Brain microvascular endothelial cell (primary cell): ENCODE results near the gene FUOM.

ENCODE experiments used
- DNase-seq: peaks from one replicate; pipeline ENCODE4 v3.0.0-alpha.2; 2020
- H3K27ac ChIP-seq: fragments of 250-450 bp; sonication (Bioruptor Pico); 2 replicates; pipeline ENCODE4 v1.5.1; 2020; ENCODE audit warnings: mild to moderate bottlenecking, moderate library complexity
- H3K27me3 ChIP-seq: fragments of 250-450 bp; sonication (Bioruptor Pico); replicated peaks from 2 replicates; pipeline ENCODE4 v1.5.1; 2020; ENCODE audit warnings: mild to moderate bottlenecking
- H3K36me3 ChIP-seq: fragments of 250-450 bp; sonication (Bioruptor Pico); replicated peaks from 2 replicates; pipeline ENCODE4 v1.5.1; 2020; ENCODE audit warnings: mild to moderate bottlenecking
- H3K4me3 ChIP-seq: 2 replicates; pipeline ENCODE4 v1.5.1; 2011; ENCODE audit warnings: low read depth, mild to moderate bottlenecking, control low read depth, low read length, moderate library complexity
- in situ Hi-C: cut with HindIII; loops from 2 replicates; pipeline ENCODE4 v1.10.0; 2017; ENCODE audit warnings: low sequenced_read_pairs, low pct_ligation_motif_present
- TF ChIP-seq, protein P1 (sequence below): IDR thresholded peaks from 2 replicates; pipeline ENCODE4 v1.5.1; 2011; ENCODE audit warnings: low read depth, mild to moderate bottlenecking, moderate library complexity, low read length, control low read depth, inconsistent platforms; ENCODE audit errors: missing control alignments

The FUOM gene

GRCh38 chr10:133366130-133366478, 8.3 kb upstream of the FUOM start:
- TF ChIP-seq, protein P1, sequence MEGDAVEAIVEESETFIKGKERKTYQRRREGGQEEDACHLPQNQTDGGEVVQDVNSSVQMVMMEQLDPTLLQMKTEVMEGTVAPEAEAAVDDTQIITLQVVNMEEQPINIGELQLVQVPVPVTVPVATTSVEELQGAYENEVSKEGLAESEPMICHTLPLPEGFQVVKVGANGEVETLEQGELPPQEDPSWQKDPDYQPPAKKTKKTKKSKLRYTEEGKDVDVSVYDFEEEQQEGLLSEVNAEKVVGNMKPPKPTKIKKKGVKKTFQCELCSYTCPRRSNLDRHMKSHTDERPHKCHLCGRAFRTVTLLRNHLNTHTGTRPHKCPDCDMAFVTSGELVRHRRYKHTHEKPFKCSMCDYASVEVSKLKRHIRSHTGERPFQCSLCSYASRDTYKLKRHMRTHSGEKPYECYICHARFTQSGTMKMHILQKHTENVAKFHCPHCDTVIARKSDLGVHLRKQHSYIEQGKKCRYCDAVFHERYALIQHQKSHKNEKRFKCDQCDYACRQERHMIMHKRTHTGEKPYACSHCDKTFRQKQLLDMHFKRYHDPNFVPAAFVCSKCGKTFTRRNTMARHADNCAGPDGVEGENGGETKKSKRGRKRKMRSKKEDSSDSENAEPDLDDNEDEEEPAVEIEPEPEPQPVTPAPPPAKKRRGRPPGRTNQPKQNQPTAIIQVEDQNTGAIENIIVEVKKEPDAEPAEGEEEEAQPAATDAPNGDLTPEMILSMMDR, result no peak

GRCh38 chr10:133365461-133366129, 7.8 kb upstream of the FUOM start:
- peaks cover 60% of the 10 kb centered on the region for H3K36me3 ChIP-seq
- H3K27me3 ChIP-seq, result no peaks in the 10 kb centered on the region
- no peak for DNase-seq
- TF ChIP-seq, protein P1, result no peak
- in situ Hi-C loops, result no loop called here
- no peak overlapping the region for H3K27ac ChIP-seq
- no peak overlapping the region for H3K4me3 ChIP-seq

More at GRCh38 chr10:133366130-133366478, 8.3 kb upstream of the FUOM start:
- peaks cover 60% of the 10 kb centered on the region for H3K36me3 ChIP-seq
- H3K27me3 ChIP-seq, result no peaks in the 10 kb centered on the region
- H3K4me3 ChIP-seq, result no peak overlapping the region
- DNase-seq, result no peak
- in situ Hi-C loops, result no loop called here
- no peak overlapping the region for H3K27ac ChIP-seq

- Histone ChIP-seq H3K4me3 (no peak overlapping the region), H3K27ac (no peak overlapping the region), H3K36me3 (peaks cover 53% of the 10 kb centered on the region), H3K27me3 (no peaks in the 10 kb centered on the region)
- in situ Hi-C loops, result no loop called here
- TF ChIP-seq, protein P1, result no peak
- no peak for DNase-seq
Measured at GRCh38 chr10:133364645-133365431, 7.0 kb upstream of the FUOM start.

DNA sequence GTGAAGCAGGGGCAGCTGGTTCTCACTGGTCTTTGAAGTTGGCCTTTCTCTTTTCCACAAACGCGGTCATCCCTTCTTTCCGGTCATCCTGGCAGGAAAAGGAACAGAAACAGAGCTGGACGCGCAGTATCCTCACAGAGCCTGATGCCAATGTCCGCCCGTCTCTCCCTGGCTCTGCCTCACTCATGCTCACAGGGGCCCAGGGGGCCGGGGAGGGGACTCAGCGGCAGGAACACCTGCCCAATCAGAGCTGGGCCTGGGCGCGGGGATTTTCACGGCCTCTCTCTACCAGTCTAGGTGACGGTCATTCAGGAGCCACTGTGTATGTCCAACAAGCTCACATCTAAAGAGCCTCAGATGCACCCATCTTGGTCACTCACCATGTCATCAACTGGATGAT, 5.0 kb upstream of the FUOM start:
- DNase-seq, result no peak
- in situ Hi-C loops, result no loop called here
- no peaks in the 10 kb centered on the region for H3K27me3 ChIP-seq
- TF ChIP-seq, protein P1, result no peak
- H3K4me3 ChIP-seq, result no peak overlapping the region
- H3K27ac ChIP-seq, result no peak overlapping the region
- peaks cover 39% of the 10 kb centered on the region for H3K36me3 ChIP-seq

- DNase-seq, result no peak
- Histone ChIP-seq H3K27me3 (no peaks in the 10 kb centered on the region), H3K36me3 (peaks cover 37% of the 10 kb centered on the region), H3K4me3 (no peak overlapping the region), H3K27ac (no peak overlapping the region)
- TF ChIP-seq, protein P1, result no peak
- in situ Hi-C loops, result no loop called here
Measured at GRCh38 chr10:133361773-133362441, 4.1 kb upstream of the FUOM start.
